ENCODE measurements around the gene DPP7.

GRCh38 chr9:137110147-137110910 is 4.2 kb downstream of the DPP7 start:
- TF ChIP-seq, protein P1, sequence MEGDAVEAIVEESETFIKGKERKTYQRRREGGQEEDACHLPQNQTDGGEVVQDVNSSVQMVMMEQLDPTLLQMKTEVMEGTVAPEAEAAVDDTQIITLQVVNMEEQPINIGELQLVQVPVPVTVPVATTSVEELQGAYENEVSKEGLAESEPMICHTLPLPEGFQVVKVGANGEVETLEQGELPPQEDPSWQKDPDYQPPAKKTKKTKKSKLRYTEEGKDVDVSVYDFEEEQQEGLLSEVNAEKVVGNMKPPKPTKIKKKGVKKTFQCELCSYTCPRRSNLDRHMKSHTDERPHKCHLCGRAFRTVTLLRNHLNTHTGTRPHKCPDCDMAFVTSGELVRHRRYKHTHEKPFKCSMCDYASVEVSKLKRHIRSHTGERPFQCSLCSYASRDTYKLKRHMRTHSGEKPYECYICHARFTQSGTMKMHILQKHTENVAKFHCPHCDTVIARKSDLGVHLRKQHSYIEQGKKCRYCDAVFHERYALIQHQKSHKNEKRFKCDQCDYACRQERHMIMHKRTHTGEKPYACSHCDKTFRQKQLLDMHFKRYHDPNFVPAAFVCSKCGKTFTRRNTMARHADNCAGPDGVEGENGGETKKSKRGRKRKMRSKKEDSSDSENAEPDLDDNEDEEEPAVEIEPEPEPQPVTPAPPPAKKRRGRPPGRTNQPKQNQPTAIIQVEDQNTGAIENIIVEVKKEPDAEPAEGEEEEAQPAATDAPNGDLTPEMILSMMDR (IDR thresholded peaks at IDR 0.05) = no peak
- TF ChIP-seq POLR2A (IDR thresholded peaks at IDR 0.05) = no peak
